Upper lobe of left lung (tissue), 6 donors: ENCODE measurements around the gene CFAP73. TPM values are rescaled to one million over a fixed set of nuclear protein-coding genes. Genes with fewer than 3 reads are reported as not detected.

Source experiments
- ATAC-seq, 2 donors: fragments of 200-7000 bp; cut with Tn5 transposase; one replicate each; pipeline ENCODE4 v1.9.1; 2022; ENCODE audit warnings: mild to moderate bottlenecking in 2 of 2, moderate library complexity in 2 of 2; ENCODE audit not compliant: low FRiP score in 2 of 2
- DNase-seq, 2 donors: peaks; one replicate each; pipeline ENCODE4 v3.0.0-alpha.2; 2019 to 2020
- H3K27ac ChIP-seq, 4 donors: fragments of 200-600 bp; sonication (generic); one replicate each; pipeline ENCODE4 v1.5.1; 2016 to 2019
- H3K27me3 ChIP-seq, 4 donors: fragments of 200-600 bp; sonication (generic); one replicate each; pipeline ENCODE4 v1.5.1; 2017 to 2019
- H3K36me3 ChIP-seq, 4 donors: fragments of 200-600 bp; sonication (generic); one replicate each; pipeline ENCODE4 v1.5.1; 2016 to 2019
- H3K4me1 ChIP-seq, 4 donors: fragments of 200-600 bp; sonication (generic); one replicate each; pipeline ENCODE4 v1.5.1; 2018 to 2019
- H3K4me3 ChIP-seq, 4 donors: fragments of 200-600 bp; sonication (generic); one replicate each; pipeline ENCODE4 v1.5.1; 2017 to 2019; ENCODE audit warnings: mild to moderate bottlenecking in 2 of 4, moderate library complexity in 1 of 4
- H3K9me3 ChIP-seq, 4 donors: fragments of 200-600 bp; sonication (generic); one replicate each; pipeline ENCODE4 v1.5.1; 2018 to 2019
- CTCF ChIP-seq, 6 experiments: fragments of 450-650 bp in 4 of 6; fragments of 200-600 bp in 2 of 6; sonication (generic) in 2 of 6; IDR thresholded peaks; one replicate each; pipeline ENCODE4 v1.5.1; 2016 to 2019; ENCODE audit warnings: antibody characterized with exemption in 6 of 6
- EP300 ChIP-seq, 4 donors: sonication (generic); formaldehyde crosslinking; IDR thresholded peaks; one replicate each; pipeline ENCODE4 v1.5.1; 2017; ENCODE audit warnings: antibody characterized with exemption in 4 of 4, control low read depth in 2 of 4
- POLR2A ChIP-seq, 4 donors: fragments of 450-650 bp; IDR thresholded peaks; one replicate each; pipeline ENCODE4 v1.5.1; 2016 to 2017; ENCODE audit warnings: antibody characterized with exemption in 4 of 4, mild to moderate bottlenecking in 2 of 4
- POLR2AphosphoS5 ChIP-seq, 2 donors: sonication (generic); formaldehyde crosslinking; IDR thresholded peaks; one replicate each; pipeline ENCODE4 v1.5.1; 2017; ENCODE audit warnings: antibody characterized with exemption in 2 of 2
- WGBS, 2 donors: methylation state at CpG; one replicate each; pipeline ENCODE4 v1.1.5; 2017 to 2018; 5-methylcytosine and 5-hydroxymethylcytosine counted together
- total RNA-seq, 6 donors: library from RNA; depleted of rRNA in 4 of 6; stranded (reverse); fragments of >200 nt in 4 of 6; gene quantifications; one replicate each; pipeline versions ENCODE4 v1.1.0 to v1.2.1, GENCODE V29; 2016 to 2021
- donor health status: DM: no; HTN: no; CAD: no; lungs with moderate emphysema.
- donor health status: DM: no; HTN: yes; CAD: no; lungs with severe emphysema.

CFAP73 gene
- total RNA-seq, 6 donors from 2014 or later: 0.97 to 34.1 (median 15.4) TPM

- Histone ChIP-seq H3K27ac (no peak overlapping the region), H3K9me3 (no peaks in the 10 kb centered on the region), H3K4me3 (peak overlapping the region in 3 of 4 donors; percentile 18 to 38 (median 32)), H3K4me1 (peaks cover 0 to 5% (median 2%) of the 10 kb centered on the region in 4 donors), H3K27me3 (no peaks in the 10 kb centered on the region), H3K36me3 (no peaks in the 10 kb centered on the region)
- DNase-seq (peak; percentile 53 to 88), ATAC-seq (no peak)
- WGBS, 2 donors: 12 to 17% methylated on average over 9 to 31 of the region's 43 CpGs
- TF ChIP-seq CTCF (IDR thresholded peaks at IDR 0.05) (no peak), POLR2AphosphoS5 (IDR thresholded peaks at IDR 0.05) (no peak), POLR2A (IDR thresholded peaks at IDR 0.05) (no peak), EP300 (IDR thresholded peaks at IDR 0.05) (no peak)
These were observed 45.6 kb upstream of the CFAP73 start for GRCh38 chr12:113103756-113104450.

GRCh38 chr12:113104953-113105510, 44.5 kb upstream of the CFAP73 start:
- Histone ChIP-seq H3K9me3 (no peaks in the 10 kb centered on the region), H3K36me3 (no peaks in the 10 kb centered on the region), H3K4me3 (no peak overlapping the region), H3K4me1 (peaks cover 0 to 5% (median 2%) of the 10 kb centered on the region in 4 donors), H3K27me3 (no peaks in the 10 kb centered on the region), H3K27ac (no peak overlapping the region)
- ATAC-seq: no peak
- WGBS, 2 donors: 63 to 72% methylated on average over 13 of the region's 13 CpGs
- DNase-seq: no peak
- TF ChIP-seq POLR2AphosphoS5 (IDR thresholded peaks at IDR 0.05): no peak
- no peak for TF ChIP-seq EP300 (IDR thresholded peaks at IDR 0.05)
- no peak for TF ChIP-seq POLR2A (IDR thresholded peaks at IDR 0.05)
- no peak for TF ChIP-seq CTCF (IDR thresholded peaks at IDR 0.05)

- Histone ChIP-seq H3K9me3 (no peaks in the 10 kb centered on the region), H3K4me1 (peaks cover 0 to 5% (median 2%) of the 10 kb centered on the region in 4 donors), H3K27ac (no peak overlapping the region), H3K27me3 (no peaks in the 10 kb centered on the region), H3K36me3 (no peaks in the 10 kb centered on the region), H3K4me3 (no peak overlapping the region)
- WGBS, 2 donors: 86 to 92% methylated on average over 9 to 15 of the region's 15 CpGs
- ATAC-seq (no peak), DNase-seq (no peak)
- TF ChIP-seq POLR2AphosphoS5 (IDR thresholded peaks at IDR 0.05) (no peak), EP300 (IDR thresholded peaks at IDR 0.05) (no peak), POLR2A (IDR thresholded peaks at IDR 0.05) (no peak), CTCF (IDR thresholded peaks at IDR 0.05) (no peak)
These were observed 43.8 kb upstream of the CFAP73 start for GRCh38 chr12:113105606-113106271.

GRCh38 chr12:113106361-113106760, 43.2 kb upstream of the CFAP73 start:
- ATAC-seq (no peak), DNase-seq (no peak)
- no peaks in the 10 kb centered on the region for H3K27me3 ChIP-seq
- no peak overlapping the region for H3K4me3 ChIP-seq
- no peaks in the 10 kb centered on the region for H3K36me3 ChIP-seq
- H3K4me1 ChIP-seq: peaks cover 0 to 5% (median 2%) of the 10 kb centered on the region in 4 donors
- WGBS, 2 donors: 75% methylated on average over 1 of the region's 1 CpG
- no peak overlapping the region for H3K27ac ChIP-seq
- TF ChIP-seq POLR2AphosphoS5 (IDR thresholded peaks at IDR 0.05): no peak
- no peak for TF ChIP-seq CTCF (IDR thresholded peaks at IDR 0.05)
- TF ChIP-seq POLR2A (IDR thresholded peaks at IDR 0.05): no peak
- no peak for TF ChIP-seq EP300 (IDR thresholded peaks at IDR 0.05)
- H3K9me3 ChIP-seq: no peaks in the 10 kb centered on the region
